ENCODE data around the gene ARFGEF3.

DNA sequence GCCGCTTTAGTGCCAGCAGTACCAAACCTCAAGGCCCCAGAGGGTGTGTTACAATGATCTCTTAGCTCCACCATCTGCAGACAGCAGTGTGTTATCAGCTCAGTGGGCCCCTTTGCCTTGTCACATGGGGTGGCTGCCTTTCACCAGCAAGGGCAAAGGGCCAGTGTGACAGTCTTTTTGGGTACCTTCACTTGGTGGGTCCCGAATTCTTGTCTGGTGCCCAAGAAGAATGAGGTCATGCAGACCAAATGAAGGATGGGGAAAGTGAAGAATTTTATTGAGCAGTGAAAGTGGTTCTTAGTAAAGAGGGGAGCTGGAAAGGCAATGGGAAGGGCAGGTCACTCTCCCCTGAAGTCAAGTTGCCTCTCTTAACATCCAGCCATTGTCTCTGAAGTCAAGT lies 213.1 kb downstream of the ARFGEF3 start:
- TF ChIP-seq POLR2A (IDR thresholded peaks at IDR 0.05; ENCODE audit: low read length) (no peak), GATA1 (IDR thresholded peaks at IDR 0.05; ENCODE audit: low read depth, low read length) (no peak)
